Progenitor cell of endocrine pancreas (in vitro differentiated cells): ENCODE measurements around the gene FGD4. TPM values are rescaled to one million over a fixed set of nuclear protein-coding genes. Genes with fewer than 3 reads are reported as not detected.

Source experiments
- DNase-seq: peaks from one replicate; pipeline ENCODE4 v3.0.0; 2021; ENCODE audit warnings: low spot score; ENCODE audit not compliant: unreplicated experiment
- H3K27ac Mint-ChIP-seq: 2 replicates; pipeline ENCODE4 v1.8.0; 2021; ENCODE audit warnings: mild to moderate bottlenecking, moderate library complexity, mixed read lengths
- H3K27me3 Mint-ChIP-seq: 2 replicates; pipeline ENCODE4 v1.8.0; 2021; ENCODE audit warnings: mixed read lengths
- H3K36me3 Mint-ChIP-seq: 2 replicates; pipeline ENCODE4 v1.8.0; 2022; ENCODE audit warnings: mixed read lengths; ENCODE audit not compliant: insufficient read depth
- H3K4me1 Mint-ChIP-seq: 2 replicates; pipeline ENCODE4 v1.8.0; 2021; ENCODE audit warnings: low read depth, mixed read lengths
- H3K4me3 Mint-ChIP-seq: 2 replicates; pipeline ENCODE4 v1.8.0; 2021; ENCODE audit warnings: low read depth, mild to moderate bottlenecking, moderate library complexity, mixed read lengths
- H3K9me3 Mint-ChIP-seq: 2 replicates; pipeline ENCODE4 v1.8.0; 2021; ENCODE audit warnings: low read depth, mixed read lengths
- long read RNA-seq: library from polyadenylated mRNA; unstranded; transcript quantifications from one replicate; pipeline ENCODE4 v2.0.0, GENCODE V29; 2020
- total RNA-seq: library from RNA; stranded (reverse); gene quantifications from 2 replicates; pipeline ENCODE4 v1.2.1, GENCODE V29; 2021
- TF ChIP-seq, protein P1 (sequence below): fragments of 200-600 bp; sonication (generic); IDR thresholded peaks from one replicate; pipeline ENCODE4 v1.5.0; 2021; ENCODE audit warnings: antibody characterized with exemption, mild to moderate bottlenecking; ENCODE audit not compliant: unreplicated experiment

FGD4 gene
- total RNA-seq = 83.8 and 85.6 TPM in 2 replicates
- long read RNA-seq, full-length matches to known transcripts = 13 of 180 reads
- long read RNA-seq, partial matches to known transcripts = 136 of 180 reads
- long read RNA-seq, other reads (novel, unspliced or antisense) = 31 of 180 reads

DNA sequence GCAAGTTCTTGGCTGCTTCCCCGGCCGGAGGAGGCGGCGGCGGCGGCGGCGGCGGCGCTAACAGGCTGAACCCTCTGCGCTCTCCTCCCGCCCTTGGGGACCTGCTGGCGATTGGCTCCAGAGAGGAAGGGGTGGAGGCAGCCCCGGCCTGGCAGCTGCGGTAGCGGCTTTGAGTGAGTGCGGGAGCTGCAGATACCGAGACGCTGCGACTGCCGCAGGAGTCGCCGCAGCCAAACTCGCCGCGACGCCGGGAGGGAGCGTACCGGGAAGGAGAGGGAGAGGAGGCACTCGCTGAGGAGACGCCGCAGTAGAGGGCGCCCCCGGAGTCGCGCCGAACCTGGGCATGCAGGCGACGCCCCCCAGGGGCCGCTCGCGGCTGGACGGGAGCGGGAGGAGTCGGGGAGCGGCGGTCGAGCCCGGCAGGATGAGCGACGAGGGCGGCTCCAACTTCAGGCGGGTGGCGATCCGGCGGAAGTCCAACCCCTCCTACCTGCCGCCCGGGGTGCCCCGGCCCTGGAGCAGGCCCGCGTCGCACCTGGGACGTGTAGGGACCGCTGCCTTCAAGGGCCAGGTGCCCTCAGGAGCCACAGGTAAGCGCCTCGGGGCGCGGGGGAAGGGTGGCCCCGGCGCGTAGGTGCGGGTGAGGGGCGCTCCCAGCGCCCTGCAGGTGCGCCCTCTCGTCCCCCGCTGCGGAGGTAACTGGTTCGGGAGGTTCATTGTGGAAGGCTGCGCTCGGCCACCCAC is at the start of gene FGD4:
FGD4 (plus strand) TSS at position 189 of the 744 bp plus-strand sequence.
- peak within 1 kb of the TSS; percentile 95 for H3K4me3 Mint-ChIP-seq
- no peaks in the 10 kb centered on the region for H3K9me3 Mint-ChIP-seq
- peak within 1 kb of the TSS; percentile 97 for H3K27ac Mint-ChIP-seq
- peaks cover 9% of the 10 kb centered on the region for H3K36me3 Mint-ChIP-seq
- H3K27me3 Mint-ChIP-seq = peaks cover 4% of the 10 kb centered on the region
- peaks cover 18% of the 10 kb centered on the region for H3K4me1 Mint-ChIP-seq
- TF ChIP-seq, protein P1, sequence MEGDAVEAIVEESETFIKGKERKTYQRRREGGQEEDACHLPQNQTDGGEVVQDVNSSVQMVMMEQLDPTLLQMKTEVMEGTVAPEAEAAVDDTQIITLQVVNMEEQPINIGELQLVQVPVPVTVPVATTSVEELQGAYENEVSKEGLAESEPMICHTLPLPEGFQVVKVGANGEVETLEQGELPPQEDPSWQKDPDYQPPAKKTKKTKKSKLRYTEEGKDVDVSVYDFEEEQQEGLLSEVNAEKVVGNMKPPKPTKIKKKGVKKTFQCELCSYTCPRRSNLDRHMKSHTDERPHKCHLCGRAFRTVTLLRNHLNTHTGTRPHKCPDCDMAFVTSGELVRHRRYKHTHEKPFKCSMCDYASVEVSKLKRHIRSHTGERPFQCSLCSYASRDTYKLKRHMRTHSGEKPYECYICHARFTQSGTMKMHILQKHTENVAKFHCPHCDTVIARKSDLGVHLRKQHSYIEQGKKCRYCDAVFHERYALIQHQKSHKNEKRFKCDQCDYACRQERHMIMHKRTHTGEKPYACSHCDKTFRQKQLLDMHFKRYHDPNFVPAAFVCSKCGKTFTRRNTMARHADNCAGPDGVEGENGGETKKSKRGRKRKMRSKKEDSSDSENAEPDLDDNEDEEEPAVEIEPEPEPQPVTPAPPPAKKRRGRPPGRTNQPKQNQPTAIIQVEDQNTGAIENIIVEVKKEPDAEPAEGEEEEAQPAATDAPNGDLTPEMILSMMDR = peak; percentile 73
- DNase-seq = peak; percentile 96

DNA sequence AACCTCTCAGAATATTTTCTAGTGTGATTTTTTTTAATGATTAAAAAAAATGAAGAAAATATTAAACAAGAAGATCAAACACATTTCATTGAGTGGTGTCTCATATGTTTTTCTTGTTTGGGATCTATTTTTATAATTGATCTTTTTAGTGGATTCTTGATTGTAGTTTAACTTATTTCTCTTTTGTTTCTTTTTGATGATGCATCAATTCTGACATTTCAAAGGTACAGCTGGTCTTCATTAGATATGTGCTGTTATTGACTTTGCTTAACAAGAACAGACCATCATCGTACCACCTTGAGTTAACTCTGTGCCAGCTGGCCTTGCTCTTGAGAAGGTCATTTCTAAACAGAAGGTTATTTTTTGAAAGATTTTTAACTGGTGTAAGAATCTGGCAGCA is 45.8 kb upstream of the FGD4 start:
- TF ChIP-seq, protein P1 = no peak
- H3K27ac Mint-ChIP-seq = no peak overlapping the region
- H3K27me3 Mint-ChIP-seq = no peaks in the 10 kb centered on the region
- H3K4me3 Mint-ChIP-seq = no peak overlapping the region
- peaks cover 8% of the 10 kb centered on the region for H3K36me3 Mint-ChIP-seq
- no peak for DNase-seq
- no peaks in the 10 kb centered on the region for H3K9me3 Mint-ChIP-seq
- no peaks in the 10 kb centered on the region for H3K4me1 Mint-ChIP-seq

DNA sequence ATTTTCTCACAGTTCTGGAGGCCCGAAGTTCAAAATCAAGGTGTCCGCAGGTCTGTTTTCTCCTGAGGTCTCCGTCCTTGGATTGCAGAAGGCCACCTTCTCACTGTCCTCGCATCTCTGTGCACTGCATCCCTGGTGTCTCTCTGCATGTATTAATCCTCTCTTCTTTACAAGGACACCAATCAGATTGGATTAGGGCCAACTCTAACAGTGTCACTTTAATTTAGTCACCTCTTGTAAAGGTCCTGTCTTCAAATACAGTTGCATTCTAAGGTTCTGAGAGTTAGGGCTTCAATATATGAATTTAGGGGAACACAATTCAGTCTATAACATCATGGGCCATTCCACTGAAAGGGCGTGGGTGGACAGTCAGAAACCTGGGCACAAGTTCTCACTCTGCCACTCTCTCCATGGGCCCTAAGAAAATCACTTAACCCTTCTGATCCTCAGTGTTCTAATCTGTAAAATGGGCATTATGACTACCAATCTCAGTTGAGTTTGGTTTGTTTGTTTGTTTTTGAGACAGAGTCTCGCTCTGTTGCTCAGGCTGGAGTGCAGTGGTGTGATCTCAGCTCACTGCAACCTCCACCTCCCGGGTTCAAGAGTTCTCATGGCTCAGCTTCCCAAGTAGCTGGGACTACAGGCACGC is 41.6 kb upstream of the FGD4 start:
- Mint-ChIP-seq H3K9me3 (no peaks in the 10 kb centered on the region), H3K4me1 (peaks cover 4% of the 10 kb centered on the region), H3K27ac (no peak overlapping the region), H3K4me3 (no peak overlapping the region), H3K27me3 (no peaks in the 10 kb centered on the region), H3K36me3 (peaks cover 6% of the 10 kb centered on the region)
- no peak for DNase-seq
- TF ChIP-seq, protein P1 = no peak

GRCh38 chr12:32360956-32361355 is 38.4 kb upstream of the FGD4 start:
- H3K27me3 Mint-ChIP-seq = no peaks in the 10 kb centered on the region
- DNase-seq = no peak
- H3K36me3 Mint-ChIP-seq = peaks cover 6% of the 10 kb centered on the region
- TF ChIP-seq, protein P1 = no peak
- H3K9me3 Mint-ChIP-seq = no peaks in the 10 kb centered on the region
- H3K4me1 Mint-ChIP-seq = peaks cover 11% of the 10 kb centered on the region
- no peak overlapping the region for H3K4me3 Mint-ChIP-seq
- no peak overlapping the region for H3K27ac Mint-ChIP-seq

- no peak for DNase-seq
- H3K4me1 Mint-ChIP-seq = peaks cover 22% of the 10 kb centered on the region
- no peak overlapping the region for H3K27ac Mint-ChIP-seq
- TF ChIP-seq, protein P1 = no peak
- H3K27me3 Mint-ChIP-seq = no peaks in the 10 kb centered on the region
- peaks cover 2% of the 10 kb centered on the region for H3K36me3 Mint-ChIP-seq
- H3K4me3 Mint-ChIP-seq = no peak overlapping the region
- no peaks in the 10 kb centered on the region for H3K9me3 Mint-ChIP-seq
Measured at GRCh38 chr12:32362892-32363291, 36.5 kb upstream of the FGD4 start.
